ENCODE measurements around the gene ATXN1. TPM values are rescaled to one million over a fixed set of nuclear protein-coding genes. Genes with fewer than 3 reads are reported as not detected.

ATXN1 gene
- total and polyA plus RNA-seq, 2 of the 13 experiments (the other 11 are each of a cell fraction or from before 2014, with no cell fraction given): 20.7 to 39.5 TPM

DNA sequence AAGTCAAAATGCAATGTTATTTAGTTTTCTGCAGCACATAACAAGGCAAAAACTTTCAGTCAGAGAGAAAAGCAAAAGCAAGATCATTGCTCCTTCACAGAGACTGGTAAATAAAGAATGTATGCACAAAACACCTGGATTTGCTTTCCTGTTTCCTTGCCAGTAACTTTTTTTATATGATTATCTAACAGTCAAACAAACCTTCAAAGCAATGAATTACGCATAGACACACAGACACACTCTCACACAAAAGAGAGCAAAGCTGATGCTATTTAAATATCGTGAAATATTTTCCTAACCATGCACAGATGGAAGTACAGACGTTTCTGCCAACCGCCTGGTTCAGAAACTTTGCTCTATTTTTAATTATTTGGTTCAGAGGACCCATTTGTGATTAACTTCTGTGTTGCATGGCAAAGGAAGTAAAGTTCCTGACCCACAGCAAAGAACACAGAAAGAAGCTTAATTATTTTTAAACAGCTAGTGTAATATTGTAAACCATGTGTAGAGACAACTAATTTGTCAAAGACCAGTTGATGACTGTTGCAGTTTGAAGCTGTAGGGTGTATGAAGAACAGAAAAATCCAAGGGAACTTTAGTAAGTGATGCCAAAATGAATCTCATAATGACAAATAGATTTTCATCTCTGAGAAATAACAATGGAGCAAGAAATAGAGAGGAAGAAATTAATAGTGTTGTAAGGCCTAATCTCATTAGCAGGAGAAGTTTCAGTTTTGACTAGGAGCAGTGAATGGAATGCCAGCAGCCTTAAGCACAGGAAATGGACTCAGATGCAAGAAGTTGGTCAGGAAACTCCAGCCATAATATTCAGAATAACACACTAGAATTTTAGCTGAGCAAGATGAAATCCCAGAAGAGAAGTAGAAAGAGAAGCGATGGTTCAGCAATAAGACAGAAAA is 24.1 kb downstream of the ATXN1 start:
- Histone ChIP-seq H4K20me1 (ENCODE audit: insufficient read depth, low read length) (no peaks in the 10 kb centered on the region), H3K4me2 (ENCODE audit: low read depth, low read length) (peak overlapping the region; percentile 37), H3K79me2 (ENCODE audit: insufficient read depth, low read length) (peaks cover 43% of the 10 kb centered on the region), H3K9me3 (ENCODE audit: low read length) (no peaks in the 10 kb centered on the region), H3K36me3 (replicated peaks in 1 of 2; ENCODE audit: control insufficient read depth in 1 of 2, insufficient read depth in 2 of 2, low read length in 2 of 2) (peaks cover 11 to 34% of the 10 kb centered on the region in 2 experiments), H3K4me1 (ENCODE audit: insufficient read depth, low read length) (peaks cover 73% of the 10 kb centered on the region), H3K27ac (ENCODE audit: extremely low read length, insufficient read depth, low read length) (peak overlapping the region; percentile 12), H3K27me3 (ENCODE audit: control insufficient read depth in 1 of 2, insufficient read depth in 2 of 2, low read length in 2 of 2) (no peaks in the 10 kb centered on the region), H3K9ac (ENCODE audit: insufficient read depth, low read depth, low read length) (no peak overlapping the region), H3K4me3 (replicated peaks in 1 of 3; ENCODE audit: insufficient read depth in 1 of 3, low read depth in 2 of 3, low read length in 3 of 3) (no peak overlapping the region), H2AFZ (ENCODE audit: low read length) (no peak overlapping the region)
- no peak; the same call in 2 of the 3 replicates for ATAC-seq
- intact Hi-C loops (cut with micrococcal nuclease; ENCODE audit: unreplicated experiment) (no loop called here), in situ Hi-C loops (cut with HindIII; ENCODE audit: extremely low pct_ligation_motif_present, low pct_unique_long_range_greater_than_20kb) (no loop called here)
- DNase-seq (ENCODE audit: low spot score): peak; percentile 42
- no peak for FAIRE-seq
- no TSS peak for BruUV-seq (replicated peaks)
- ChIA-PET CTCF (ENCODE audit: low intra/inter-chr PET ratio, low total read pairs) (no interaction called here), POLR2A (interaction anchor here (1.4 kb wide), 1 partner anchor 10 kb away, joined by 4 read pairs; no protein-coding TSS in a partner anchor)
- 51% methylated on average over 5 of the region's 5 CpGs for WGBS (ENCODE audit: low lambda C conversion rate)
- TF ChIP-seq ZNF615 (CRISPR knock-in tag; IDR thresholded peaks at IDR 0.05; ENCODE audit: borderline replicate concordance) (no peak), MTF2 (CRISPR knock-in tag; IDR thresholded peaks at IDR 0.05; ENCODE audit: borderline replicate concordance) (no peak), NFIC (IDR thresholded peaks at IDR 0.05; ENCODE audit: low read length) (0 out of 2 replicates have a peak, but pooled peaks have one; percentile 35), NRL (CRISPR knock-in tag; IDR thresholded peaks at IDR 0.05; ENCODE audit: borderline replicate concordance) (no peak), KLF9 (CRISPR knock-in tag; IDR thresholded peaks at IDR 0.05; ENCODE audit: low read depth) (peak; percentile 41; the same call in 1 of the 2 replicates), ZBTB8A (CRISPR knock-in tag; IDR thresholded peaks at IDR 0.05; ENCODE audit: borderline replicate concordance, low read depth) (no peak), MAFF (IDR thresholded peaks at IDR 0.05; ENCODE audit: low read depth, low read length) (0 out of 2 replicates have a peak, but pooled peaks have one; percentile 15), FOXP1 (IDR thresholded peaks at IDR 0.05) (no peak), FOXP1 (CRISPR knock-in tag; IDR thresholded peaks at IDR 0.05) (peak; percentile 66; the same call in 1 of the 2 replicates)
- TF ChIP-seq, protein P1, sequence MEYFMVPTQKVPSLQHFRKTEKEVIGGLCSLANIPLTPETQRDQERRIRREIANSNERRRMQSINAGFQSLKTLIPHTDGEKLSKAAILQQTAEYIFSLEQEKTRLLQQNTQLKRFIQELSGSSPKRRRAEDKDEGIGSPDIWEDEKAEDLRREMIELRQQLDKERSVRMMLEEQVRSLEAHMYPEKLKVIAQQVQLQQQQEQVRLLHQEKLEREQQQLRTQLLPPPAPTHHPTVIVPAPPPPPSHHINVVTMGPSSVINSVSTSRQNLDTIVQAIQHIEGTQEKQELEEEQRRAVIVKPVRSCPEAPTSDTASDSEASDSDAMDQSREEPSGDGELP (IDR thresholded peaks at IDR 0.05; ENCODE audit: borderline replicate concordance, low read depth): 0 out of 2 replicates have a peak, but pooled peaks have one; percentile 39
- TF ChIP-seq, protein P2, sequence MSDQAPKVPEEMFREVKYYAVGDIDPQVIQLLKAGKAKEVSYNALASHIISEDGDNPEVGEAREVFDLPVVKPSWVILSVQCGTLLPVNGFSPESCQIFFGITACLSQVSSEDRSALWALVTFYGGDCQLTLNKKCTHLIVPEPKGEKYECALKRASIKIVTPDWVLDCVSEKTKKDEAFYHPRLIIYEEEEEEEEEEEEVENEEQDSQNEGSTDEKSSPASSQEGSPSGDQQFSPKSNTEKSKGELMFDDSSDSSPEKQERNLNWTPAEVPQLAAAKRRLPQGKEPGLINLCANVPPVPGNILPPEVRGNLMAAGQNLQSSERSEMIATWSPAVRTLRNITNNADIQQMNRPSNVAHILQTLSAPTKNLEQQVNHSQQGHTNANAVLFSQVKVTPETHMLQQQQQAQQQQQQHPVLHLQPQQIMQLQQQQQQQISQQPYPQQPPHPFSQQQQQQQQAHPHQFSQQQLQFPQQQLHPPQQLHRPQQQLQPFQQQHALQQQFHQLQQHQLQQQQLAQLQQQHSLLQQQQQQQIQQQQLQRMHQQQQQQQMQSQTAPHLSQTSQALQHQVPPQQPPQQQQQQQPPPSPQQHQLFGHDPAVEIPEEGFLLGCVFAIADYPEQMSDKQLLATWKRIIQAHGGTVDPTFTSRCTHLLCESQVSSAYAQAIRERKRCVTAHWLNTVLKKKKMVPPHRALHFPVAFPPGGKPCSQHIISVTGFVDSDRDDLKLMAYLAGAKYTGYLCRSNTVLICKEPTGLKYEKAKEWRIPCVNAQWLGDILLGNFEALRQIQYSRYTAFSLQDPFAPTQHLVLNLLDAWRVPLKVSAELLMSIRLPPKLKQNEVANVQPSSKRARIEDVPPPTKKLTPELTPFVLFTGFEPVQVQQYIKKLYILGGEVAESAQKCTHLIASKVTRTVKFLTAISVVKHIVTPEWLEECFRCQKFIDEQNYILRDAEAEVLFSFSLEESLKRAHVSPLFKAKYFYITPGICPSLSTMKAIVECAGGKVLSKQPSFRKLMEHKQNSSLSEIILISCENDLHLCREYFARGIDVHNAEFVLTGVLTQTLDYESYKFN (CRISPR knock-in tag; conservative IDR thresholded peaks at IDR 0.05): peak; percentile 20; the same call in 1 of the 2 replicates
- TF ChIP-seq, protein P3, sequence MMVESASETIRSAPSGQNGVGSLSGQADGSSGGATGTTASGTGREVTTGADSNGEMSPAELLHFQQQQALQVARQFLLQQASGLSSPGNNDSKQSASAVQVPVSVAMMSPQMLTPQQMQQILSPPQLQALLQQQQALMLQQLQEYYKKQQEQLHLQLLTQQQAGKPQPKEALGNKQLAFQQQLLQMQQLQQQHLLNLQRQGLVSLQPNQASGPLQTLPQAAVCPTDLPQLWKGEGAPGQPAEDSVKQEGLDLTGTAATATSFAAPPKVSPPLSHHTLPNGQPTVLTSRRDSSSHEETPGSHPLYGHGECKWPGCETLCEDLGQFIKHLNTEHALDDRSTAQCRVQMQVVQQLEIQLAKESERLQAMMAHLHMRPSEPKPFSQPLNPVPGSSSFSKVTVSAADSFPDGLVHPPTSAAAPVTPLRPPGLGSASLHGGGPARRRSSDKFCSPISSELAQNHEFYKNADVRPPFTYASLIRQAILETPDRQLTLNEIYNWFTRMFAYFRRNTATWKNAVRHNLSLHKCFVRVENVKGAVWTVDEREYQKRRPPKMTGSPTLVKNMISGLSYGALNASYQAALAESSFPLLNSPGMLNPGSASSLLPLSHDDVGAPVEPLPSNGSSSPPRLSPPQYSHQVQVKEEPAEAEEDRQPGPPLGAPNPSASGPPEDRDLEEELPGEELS (CRISPR knock-in tag; IDR thresholded peaks at IDR 0.05): peak; percentile 46; the same call in 1 of the 2 replicates
- TF ChIP-seq, protein P4, sequence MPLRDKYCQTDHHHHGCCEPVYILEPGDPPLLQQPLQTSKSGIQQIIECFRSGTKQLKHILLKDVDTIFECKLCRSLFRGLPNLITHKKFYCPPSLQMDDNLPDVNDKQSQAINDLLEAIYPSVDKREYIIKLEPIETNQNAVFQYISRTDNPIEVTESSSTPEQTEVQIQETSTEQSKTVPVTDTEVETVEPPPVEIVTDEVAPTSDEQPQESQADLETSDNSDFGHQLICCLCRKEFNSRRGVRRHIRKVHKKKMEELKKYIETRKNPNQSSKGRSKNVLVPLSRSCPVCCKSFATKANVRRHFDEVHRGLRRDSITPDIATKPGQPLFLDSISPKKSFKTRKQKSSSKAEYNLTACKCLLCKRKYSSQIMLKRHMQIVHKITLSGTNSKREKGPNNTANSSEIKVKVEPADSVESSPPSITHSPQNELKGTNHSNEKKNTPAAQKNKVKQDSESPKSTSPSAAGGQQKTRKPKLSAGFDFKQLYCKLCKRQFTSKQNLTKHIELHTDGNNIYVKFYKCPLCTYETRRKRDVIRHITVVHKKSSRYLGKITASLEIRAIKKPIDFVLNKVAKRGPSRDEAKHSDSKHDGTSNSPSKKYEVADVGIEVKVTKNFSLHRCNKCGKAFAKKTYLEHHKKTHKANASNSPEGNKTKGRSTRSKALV (CRISPR knock-in tag; IDR thresholded peaks at IDR 0.05): no peak
